Thyroid gland (tissue), 4 donors: ENCODE results near the gene NEK3. TPM values are rescaled to one million over a fixed set of nuclear protein-coding genes. Genes with fewer than 3 reads are reported as not detected.

Source experiments
- DNase-seq, 2 donors: peaks; one replicate each; pipeline ENCODE4 v3.0.0-alpha.2; 2019
- H3K27ac ChIP-seq, 3 donors: fragments of 200-600 bp; sonication (generic); 1 replicate in 2 of 3; 2 replicates in 1 of 3; pipeline ENCODE4 v1.5.1; 2016 to 2019; ENCODE audit warnings: mild to moderate bottlenecking in 1 of 3, moderate library complexity in 1 of 3
- H3K27me3 ChIP-seq: fragments of 200-600 bp; sonication (generic); one replicate; pipeline ENCODE4 v1.5.1; 2019
- H3K36me3 ChIP-seq, 2 donors: fragments of 200-600 bp; sonication (generic); one replicate each; pipeline ENCODE4 v1.5.1; 2016 to 2019
- H3K4me1 ChIP-seq, 2 donors: fragments of 200-600 bp; sonication (generic); one replicate each; pipeline ENCODE4 v1.5.1; 2017 to 2019
- H3K4me3 ChIP-seq, 3 donors: fragments of 200-600 bp; sonication (generic); replicated peaks in 1 of 3; 1 replicate in 2 of 3; 2 replicates in 1 of 3; pipeline ENCODE4 v1.5.1; 2016; ENCODE audit warnings: mild to moderate bottlenecking in 1 of 3
- H3K9me3 ChIP-seq: fragments of 200-600 bp; sonication (generic); one replicate; pipeline ENCODE4 v1.5.1; 2017
- POLR2A ChIP-seq, 2 donors: fragments of 450-650 bp; IDR thresholded peaks; one replicate each; pipeline ENCODE4 v1.6.1; 2017; ENCODE audit warnings: antibody characterized with exemption in 2 of 2, mild to moderate bottlenecking in 2 of 2, moderate library complexity in 1 of 2
- WGBS, 2 donors: methylation state at CpG; one replicate each; pipeline ENCODE4 v1.1.5; 2017; 5-methylcytosine and 5-hydroxymethylcytosine counted together
- intact Hi-C: fragments of 100-400 bp; cut with DNase I; formaldehyde crosslinking; loops from one replicate; pipeline ENCODE4 v1.15.1; 2023
- total RNA-seq, 4 donors: library from RNA; depleted of rRNA; stranded (reverse); fragments of >200 nt; gene quantifications; one replicate each; pipeline ENCODE4 v1.2.3, GENCODE V29; 2016
- TF ChIP-seq, protein P1 (sequence below), 6 experiments: fragments of 200-600 bp in 3 of 6; fragments of 450-650 bp in 3 of 6; sonication (generic) in 3 of 6; IDR thresholded peaks; one replicate each; pipeline ENCODE4 v1.5.1; 2016 to 2019; ENCODE audit warnings: antibody characterized with exemption in 6 of 6, mild to moderate bottlenecking in 2 of 6, inconsistent platforms in 1 of 6, moderate library complexity in 1 of 6

Gene NEK3
- total RNA-seq, 4 donors from 2014 or later = 5.7 to 14.8 (median 10.4) TPM

DNA sequence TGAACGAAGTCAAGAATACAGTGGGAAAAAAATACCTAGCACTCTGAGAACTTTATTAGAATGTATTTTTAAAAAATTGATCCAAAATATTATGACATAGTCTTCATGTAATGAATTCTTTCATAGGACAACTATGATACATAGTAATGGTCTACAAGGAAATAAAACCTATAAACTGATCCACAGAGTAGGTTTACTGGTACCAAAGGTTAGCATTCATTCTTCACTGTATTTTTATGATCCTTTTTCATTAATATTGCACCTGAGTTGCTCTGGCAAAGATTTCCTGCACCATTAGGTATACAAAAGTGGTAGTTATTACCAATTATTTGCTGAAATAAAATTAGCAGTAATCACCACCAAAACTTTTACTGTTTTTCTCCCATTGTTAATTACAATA lies 4.2 kb downstream of the NEK3 start:
- H3K27me3 ChIP-seq = no peaks in the 10 kb centered on the region
- no peak overlapping the region for H3K4me3 ChIP-seq
- peaks cover 4 to 10% of the 10 kb centered on the region in 2 donors for H3K36me3 ChIP-seq
- no peaks in the 10 kb centered on the region for H3K9me3 ChIP-seq
- intact Hi-C loops = no loop called here
- DNase-seq = no peak
- 88 to 97% methylated on average over 1 of the region's 1 CpG for WGBS, 2 donors
- no peak overlapping the region for H3K27ac ChIP-seq
- TF ChIP-seq, protein P1, sequence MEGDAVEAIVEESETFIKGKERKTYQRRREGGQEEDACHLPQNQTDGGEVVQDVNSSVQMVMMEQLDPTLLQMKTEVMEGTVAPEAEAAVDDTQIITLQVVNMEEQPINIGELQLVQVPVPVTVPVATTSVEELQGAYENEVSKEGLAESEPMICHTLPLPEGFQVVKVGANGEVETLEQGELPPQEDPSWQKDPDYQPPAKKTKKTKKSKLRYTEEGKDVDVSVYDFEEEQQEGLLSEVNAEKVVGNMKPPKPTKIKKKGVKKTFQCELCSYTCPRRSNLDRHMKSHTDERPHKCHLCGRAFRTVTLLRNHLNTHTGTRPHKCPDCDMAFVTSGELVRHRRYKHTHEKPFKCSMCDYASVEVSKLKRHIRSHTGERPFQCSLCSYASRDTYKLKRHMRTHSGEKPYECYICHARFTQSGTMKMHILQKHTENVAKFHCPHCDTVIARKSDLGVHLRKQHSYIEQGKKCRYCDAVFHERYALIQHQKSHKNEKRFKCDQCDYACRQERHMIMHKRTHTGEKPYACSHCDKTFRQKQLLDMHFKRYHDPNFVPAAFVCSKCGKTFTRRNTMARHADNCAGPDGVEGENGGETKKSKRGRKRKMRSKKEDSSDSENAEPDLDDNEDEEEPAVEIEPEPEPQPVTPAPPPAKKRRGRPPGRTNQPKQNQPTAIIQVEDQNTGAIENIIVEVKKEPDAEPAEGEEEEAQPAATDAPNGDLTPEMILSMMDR (IDR thresholded peaks at IDR 0.05) = no peak
- no peak for TF ChIP-seq POLR2A (IDR thresholded peaks at IDR 0.05)
- peaks cover 2 to 5% of the 10 kb centered on the region in 2 donors for H3K4me1 ChIP-seq

DNA sequence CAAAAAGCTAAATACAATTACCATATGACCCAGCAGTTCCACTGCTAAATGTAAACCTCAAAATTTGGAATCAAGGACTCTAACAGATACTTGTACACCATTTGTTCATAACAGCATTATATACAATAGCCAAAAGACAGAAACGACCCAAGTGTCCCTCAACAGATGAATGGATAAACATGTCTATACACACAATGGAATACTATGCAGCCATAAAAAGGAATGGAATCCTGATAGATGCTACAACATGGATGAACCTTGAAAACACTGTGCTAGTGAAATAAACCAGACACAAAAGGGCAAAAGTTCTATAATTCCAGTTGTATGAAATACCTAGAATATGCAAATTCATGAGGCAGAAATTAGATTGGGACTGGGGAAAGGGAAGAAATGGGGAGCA lies 12.2 kb downstream of the NEK3 start:
- Histone ChIP-seq H3K27me3 (no peaks in the 10 kb centered on the region), H3K27ac (no peak overlapping the region), H3K9me3 (no peaks in the 10 kb centered on the region), H3K4me3 (no peak overlapping the region), H3K36me3 (peaks cover 7 to 10% of the 10 kb centered on the region in 2 donors), H3K4me1 (no peaks in the 10 kb centered on the region)
- WGBS, 2 donors = 86 to 89% methylated on average over 1 of the region's 1 CpG
- intact Hi-C loops = no loop called here
- TF ChIP-seq, protein P1 (IDR thresholded peaks at IDR 0.05) = no peak
- TF ChIP-seq POLR2A (IDR thresholded peaks at IDR 0.05) = no peak
- no peak for DNase-seq

DNA sequence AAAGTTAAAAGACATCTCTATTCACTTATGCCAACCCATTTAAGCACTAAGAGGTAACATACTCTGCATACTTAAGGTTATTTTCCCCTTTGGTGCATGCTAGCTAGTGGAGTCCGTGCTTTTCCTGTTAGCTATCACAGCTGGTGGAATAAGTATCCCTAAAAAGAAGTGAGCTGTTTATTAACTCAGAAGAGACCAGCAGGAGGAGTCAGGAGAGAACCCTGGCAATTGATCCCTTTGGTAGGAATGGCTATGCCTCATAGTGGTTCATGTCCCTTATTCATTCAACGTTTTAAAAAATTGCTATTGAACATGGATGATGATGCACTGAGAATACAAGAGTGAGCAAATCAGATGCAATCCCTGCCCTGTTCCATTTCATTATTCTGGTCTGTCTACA lies 18.1 kb downstream of the NEK3 start:
- whole genome bisulfite sequencing, 2 donors = 73 to 77% methylated on average over 2 of the region's 2 CpGs
- H3K36me3 ChIP-seq = peaks cover 0 to 6% of the 10 kb centered on the region in 2 donors
- no peak for TF ChIP-seq POLR2A (IDR thresholded peaks at IDR 0.05)
- TF ChIP-seq, protein P1 (IDR thresholded peaks at IDR 0.05) = no peak
- DNase-seq = no peak
- H3K27me3 ChIP-seq = no peaks in the 10 kb centered on the region
- no peaks in the 10 kb centered on the region for H3K9me3 ChIP-seq
- H3K4me3 ChIP-seq = no peak overlapping the region
- no peaks in the 10 kb centered on the region for H3K4me1 ChIP-seq
- no peak overlapping the region for H3K27ac ChIP-seq
- intact Hi-C loops = no loop called here

DNA sequence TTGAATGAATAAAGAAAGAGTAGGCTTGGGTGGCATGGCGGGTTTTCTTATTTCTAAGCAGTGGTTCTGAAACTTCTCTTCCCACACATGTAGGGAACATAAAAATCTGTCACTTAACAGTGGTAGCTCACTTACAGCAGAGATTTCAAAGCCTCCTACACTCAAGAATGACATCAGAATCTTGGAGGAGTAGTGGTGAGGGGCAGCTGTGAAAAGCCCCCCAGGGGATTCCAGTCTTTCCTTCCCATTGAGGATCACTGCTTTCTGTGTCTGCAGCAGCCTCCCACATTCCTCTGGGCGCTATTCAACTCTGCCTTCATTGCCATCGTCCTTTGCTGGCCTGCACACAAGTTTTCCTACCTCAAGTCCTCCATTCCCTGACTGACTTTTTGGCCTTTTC lies 21.9 kb downstream of the NEK3 start:
- Histone ChIP-seq H3K36me3 (peaks cover 0 to 20% of the 10 kb centered on the region in 2 donors), H3K27ac (no peak overlapping the region), H3K4me3 (no peak overlapping the region), H3K4me1 (no peaks in the 10 kb centered on the region), H3K27me3 (no peaks in the 10 kb centered on the region), H3K9me3 (no peaks in the 10 kb centered on the region)
- 91 to 95% methylated on average over 3 of the region's 3 CpGs for WGBS, 2 donors
- TF ChIP-seq POLR2A (IDR thresholded peaks at IDR 0.05) = no peak
- TF ChIP-seq, protein P1 (IDR thresholded peaks at IDR 0.05) = no peak
- no peak for DNase-seq
- intact Hi-C loops = no loop called here

DNA sequence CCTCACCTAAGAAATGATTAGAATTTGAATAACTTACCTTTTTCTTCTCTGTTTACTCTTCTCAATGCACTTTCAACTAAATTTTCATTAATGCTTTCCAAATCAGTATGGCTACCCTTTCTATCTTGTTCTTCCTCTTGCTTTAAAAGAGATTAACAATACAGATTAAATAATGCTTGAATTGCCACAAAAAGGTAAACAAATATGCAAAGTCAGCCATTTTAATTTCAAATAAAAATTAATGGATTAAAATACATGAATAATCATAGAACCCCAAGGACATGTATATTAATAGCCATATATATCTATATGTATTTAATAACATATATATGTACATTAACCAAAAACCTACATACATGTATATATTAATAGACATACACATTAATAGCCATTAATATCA lies 22.6 kb downstream of the NEK3 start:
- no peak for DNase-seq
- Histone ChIP-seq H3K27me3 (no peaks in the 10 kb centered on the region), H3K4me1 (no peaks in the 10 kb centered on the region), H3K4me3 (no peak overlapping the region), H3K9me3 (no peaks in the 10 kb centered on the region), H3K36me3 (peaks cover 0 to 20% of the 10 kb centered on the region in 2 donors), H3K27ac (no peak overlapping the region)
- intact Hi-C loops = no loop called here
- TF ChIP-seq, protein P1 (IDR thresholded peaks at IDR 0.05) = no peak
- no peak for TF ChIP-seq POLR2A (IDR thresholded peaks at IDR 0.05)
